GM19099 (cell line): ENCODE data around the gene PPP1R18.

Experiments
- POLR2A ChIP-seq: IDR thresholded peaks from 3 replicates; pipeline ENCODE4 v1.6.1; 2011; ENCODE audit warnings: low read depth; ENCODE audit not compliant: insufficient read length; ENCODE audit errors: extremely low read depth

PPP1R18 gene

DNA sequence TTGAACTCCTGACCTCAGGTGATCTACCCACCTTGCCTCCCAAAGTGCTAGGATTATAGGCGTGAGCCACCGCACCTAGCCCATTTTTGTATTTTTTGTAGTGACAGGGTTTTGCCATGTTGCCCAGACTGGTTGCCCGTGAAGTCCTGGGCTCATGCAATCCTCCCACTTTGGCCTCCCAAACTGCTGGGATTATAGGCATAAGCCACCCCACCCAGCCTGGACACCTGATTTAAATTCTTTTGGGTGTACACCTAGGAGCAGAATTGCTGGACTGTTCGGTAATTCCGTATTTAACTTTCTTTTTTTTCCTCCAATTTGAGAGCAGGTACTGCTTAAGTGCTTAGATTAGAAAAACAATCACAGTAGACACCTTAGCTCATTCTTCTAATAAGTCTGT, 10.0 kb upstream of the PPP1R18 start:
- no peak for TF ChIP-seq POLR2A

DNA sequence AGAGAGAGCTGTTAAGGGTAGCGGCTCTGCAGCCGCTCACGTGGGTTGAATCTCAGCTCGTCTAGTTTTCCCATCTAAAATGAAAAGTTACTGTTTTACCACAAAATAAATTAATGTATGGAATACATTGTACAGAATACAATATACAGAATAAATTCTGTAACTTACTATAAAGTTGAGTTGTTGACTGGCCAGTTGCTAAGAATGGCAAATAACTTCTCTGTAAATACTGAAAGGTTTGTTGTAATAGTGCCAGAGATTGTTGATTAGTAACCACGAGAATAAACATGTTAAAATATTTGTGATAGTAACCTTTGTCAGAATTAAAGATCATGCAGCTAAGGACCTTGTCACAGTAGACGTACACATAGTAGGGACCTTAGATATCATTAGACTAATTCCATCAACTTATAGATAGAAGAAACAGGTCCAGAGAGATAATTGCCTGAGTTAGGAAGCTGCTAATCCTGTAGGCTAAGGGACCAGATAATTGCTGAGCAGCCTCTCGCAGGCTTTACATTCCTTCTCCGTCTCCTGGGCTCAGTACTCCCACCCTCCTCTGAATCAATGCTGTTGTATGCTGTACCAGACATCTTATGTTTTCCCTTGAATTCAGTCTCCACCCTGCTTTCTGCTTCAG, 4.9 kb upstream of the PPP1R18 start:
- no peak for TF ChIP-seq POLR2A

DNA sequence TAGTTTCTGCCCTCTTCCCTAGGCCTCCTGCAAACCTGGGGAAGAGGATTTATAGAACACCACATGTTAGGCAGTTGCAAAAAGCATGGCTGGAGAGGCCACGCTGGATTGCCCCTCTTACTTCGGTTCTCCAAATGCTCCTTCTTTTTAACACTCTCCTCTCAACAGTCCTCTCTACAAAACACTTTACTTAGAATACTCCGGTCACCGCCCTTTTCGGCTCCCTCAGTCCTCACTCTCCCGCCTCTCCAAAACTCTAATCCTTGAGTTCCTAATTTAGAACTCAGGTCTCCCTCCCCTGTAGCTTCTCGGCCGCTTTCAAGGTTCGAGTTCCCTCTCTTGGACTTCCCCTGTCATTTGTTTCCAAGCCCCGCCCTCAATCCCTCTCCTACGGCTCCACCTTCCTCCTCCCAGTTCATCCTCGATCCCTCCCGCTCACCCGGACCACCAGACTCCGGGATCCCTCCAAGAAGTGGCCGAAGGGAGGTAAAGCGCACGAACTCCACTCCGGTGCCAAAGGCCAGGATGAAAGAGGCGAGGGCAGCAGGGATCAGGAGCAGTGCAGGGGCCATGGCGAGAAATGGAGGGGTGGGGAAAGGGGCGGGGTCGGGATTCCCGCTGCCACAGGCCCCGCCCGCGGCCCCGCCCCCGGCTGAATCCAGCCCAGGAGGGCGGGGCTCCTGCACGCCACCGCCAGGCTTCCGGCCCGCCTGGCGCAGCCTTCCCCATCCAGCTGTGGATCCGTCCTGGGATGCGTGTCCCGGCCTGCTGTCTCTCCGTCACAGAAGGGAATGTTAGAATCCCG, 4.2 kb upstream of the PPP1R18 start, which contains the start of gene NRM:
Gene NRM, minus strand, starts transcription at position 582 of the 805 bp plus-strand sequence. Its CDS starts 10 bp downstream, at position 572.
- TF ChIP-seq POLR2A, result peak; percentile 63

DNA sequence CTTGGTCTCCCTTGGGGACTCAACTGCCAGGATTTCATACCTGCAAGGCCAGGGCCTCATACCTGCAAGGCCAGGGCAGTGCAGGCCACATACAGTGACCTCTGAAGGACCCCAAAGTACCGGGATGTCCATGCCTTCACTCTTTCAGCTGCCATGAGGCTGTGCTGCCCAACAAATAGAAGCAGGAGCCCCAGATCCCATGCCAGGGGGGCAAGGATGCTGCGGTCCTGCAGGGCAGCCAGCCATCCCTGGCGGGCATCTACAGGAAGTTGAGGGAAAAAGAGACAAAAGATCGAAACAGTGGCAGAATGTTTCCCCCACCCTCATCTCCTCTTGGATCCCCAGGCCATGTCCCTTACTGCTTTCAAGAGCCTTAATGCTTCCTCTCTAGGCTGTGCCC, 3.5 kb upstream of the PPP1R18 start:
- no peak for TF ChIP-seq POLR2A

DNA sequence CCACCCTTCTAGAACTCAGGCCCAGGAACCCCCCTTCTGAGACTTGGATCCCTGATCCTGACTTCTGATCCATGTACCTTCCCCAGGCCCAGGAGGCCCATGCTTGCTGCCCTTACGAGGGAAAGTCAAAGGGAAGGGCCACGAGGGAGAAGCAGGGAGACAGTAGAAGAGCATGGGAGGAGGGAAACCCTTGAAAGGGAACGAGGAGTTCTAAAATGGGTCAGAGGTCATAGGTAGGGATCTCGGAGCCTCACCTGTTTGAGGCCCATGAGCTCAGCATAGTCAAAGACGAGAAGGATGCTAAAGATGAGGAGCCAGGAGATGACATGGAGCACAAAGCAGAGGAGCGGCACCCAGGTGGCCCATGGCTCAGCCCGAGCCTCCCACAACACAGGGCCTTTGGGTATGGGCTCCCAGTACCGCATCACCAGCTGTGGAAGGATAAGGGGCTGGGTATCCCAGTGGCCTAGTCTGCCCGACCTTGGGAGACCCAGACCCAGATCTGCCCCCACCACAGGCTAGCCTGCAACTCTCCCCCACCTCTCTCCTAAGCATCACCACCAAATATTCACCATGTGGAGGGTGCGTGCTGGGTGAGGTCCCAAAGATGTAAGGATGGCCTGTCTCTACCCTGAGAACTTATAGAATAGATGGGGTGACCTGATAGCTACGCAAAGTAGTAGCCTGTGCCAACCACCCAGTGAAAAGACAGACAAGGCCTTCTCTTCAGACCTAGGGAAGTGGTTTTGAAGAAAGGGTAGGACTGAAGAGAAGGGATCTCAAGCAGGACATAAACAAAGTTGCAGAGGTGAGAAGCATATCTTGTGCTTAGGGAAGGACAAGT, 2.8 kb upstream of the PPP1R18 start:
- peak; percentile 31 for TF ChIP-seq POLR2A

DNA sequence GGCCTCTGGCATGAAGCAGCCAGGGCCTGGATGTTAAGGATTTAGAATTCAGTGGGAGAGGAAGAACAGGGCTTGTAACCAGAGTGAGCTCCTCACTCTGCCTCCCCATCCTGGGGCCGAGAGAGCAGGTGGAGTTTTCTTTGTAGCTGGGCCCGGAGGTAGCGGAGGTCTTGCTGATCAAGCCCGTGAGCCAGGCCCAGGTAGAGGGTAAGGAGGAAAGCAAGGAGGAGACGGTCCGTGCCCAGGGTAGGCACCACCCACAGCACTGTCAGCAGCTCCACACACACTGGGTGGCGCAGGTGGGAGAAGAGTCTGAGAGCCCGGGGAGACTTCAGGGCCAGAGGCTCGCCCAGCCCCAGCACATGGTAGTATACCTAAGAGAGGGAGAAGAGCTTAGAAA, 2.1 kb upstream of the PPP1R18 start:
- TF ChIP-seq POLR2A, result peak; percentile 23

DNA sequence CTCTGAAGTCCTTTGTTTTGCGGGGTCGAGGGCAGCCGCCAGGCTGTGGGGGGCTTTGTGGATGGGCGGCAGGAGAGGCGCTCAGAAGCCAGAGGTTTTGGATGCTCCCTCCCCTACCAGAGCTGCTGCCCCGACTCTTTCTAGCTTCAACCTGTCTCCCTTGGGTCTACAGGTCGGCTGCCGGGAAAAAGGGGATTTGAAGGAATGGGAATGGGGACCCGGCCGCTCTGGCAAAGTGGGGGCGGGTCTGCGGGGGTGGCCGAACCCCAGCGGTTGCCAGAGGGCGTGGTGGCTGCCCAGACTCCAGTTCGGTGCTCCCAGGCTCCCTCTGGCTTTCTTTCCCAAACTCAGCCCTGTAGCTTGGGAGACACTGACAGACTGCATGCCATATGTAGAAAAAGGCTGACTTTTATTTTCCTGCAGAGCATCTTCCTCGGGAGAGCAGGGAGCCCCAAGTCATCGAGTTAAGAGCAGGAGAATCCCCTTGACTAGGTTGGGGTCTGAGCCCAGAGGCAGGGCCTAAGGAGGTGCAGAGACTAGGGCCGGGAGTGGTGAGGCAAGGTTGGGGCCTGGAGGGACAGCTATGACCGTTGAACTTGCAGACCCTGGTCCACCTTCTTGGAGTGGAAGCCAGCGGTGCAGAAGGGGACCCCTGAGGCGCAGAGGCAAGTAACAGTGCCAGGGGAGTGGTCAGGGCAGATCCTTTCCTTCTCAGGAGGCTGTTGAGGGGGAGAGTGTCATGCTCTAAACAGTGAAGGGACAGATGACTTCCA, 1.4 kb upstream of the PPP1R18 start:
- TF ChIP-seq POLR2A, result peak; percentile 51

DNA sequence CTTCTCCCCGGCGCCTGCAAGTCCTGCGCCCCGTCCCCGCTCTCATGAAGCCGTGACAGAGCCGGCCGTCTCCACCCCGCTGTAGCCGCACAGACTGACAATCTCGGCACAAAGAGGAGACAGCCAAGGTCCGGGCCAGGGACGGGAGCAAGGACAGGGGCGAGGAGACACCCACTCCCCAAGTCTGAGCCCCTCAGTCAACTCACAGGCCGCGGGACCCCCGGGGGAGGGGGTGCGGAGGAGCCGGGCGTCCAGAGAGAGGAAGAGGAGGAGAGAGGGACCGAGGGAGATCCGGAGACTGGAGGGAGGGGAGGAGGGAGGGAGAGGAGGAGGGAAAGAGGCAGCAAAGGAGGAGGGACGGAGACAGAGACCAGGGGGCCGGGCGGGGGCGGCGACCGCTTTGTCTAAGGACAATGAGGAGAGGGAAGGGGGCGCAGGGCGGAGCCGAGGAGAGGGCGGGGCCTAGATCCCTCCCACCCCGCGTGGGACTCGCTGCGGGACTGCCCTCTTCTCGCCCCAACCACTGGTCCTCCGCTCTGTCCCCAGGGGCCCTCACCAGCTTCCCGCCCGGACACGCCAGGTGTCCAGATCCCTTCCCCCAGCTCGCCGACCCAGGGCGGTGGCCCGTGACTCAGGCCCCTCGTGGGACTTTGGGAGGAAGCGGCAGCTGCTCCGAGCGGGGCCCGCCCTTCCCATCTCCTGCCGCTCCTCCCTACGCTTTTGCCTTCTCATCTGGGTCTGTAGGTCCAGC, 638 bp upstream of the PPP1R18 start:
- peak; percentile 66 for TF ChIP-seq POLR2A

DNA sequence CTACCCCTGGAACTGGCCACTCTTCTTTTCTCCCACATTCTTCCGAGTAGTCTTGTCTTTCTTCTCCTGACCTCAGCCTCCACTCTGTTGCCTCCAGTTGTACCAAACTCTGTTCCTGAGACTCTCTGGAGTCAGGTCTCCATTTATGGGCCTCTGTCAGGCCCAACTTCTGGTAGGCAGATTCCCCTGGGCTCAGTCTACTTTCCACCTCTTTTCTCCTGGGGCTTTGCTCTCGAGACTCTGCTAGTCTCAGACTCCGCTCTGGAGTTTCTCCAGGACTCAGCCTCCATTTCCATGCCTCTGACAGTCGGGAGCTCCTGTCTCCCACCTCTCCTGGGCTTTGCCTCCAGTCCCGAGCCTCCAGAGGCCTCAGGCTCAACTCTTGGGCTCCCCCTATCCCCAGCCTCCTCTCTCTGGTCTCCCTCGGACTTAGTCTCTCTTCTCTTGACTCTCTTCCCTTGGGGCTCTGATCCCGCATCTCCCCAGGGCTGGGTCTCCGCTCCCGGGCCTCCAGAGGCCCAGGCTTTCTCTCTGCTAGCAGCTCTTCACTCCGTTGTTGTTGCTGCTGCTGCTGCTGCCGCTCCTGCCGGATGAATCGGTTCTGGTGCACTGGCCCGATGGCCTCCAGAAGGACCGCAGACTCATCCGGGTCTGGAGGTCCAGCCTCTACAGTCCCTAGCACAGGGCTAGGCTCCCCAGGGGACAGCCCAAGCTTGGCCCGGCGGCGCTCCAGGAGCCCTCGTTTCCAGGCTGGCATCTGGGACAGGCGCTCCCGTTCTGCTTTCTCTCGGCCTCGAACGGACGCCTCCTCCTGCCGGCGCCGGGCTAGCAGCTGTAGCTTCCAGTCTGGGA, 1.1 kb downstream of the PPP1R18 start:
- TF ChIP-seq POLR2A, result no peak

DNA sequence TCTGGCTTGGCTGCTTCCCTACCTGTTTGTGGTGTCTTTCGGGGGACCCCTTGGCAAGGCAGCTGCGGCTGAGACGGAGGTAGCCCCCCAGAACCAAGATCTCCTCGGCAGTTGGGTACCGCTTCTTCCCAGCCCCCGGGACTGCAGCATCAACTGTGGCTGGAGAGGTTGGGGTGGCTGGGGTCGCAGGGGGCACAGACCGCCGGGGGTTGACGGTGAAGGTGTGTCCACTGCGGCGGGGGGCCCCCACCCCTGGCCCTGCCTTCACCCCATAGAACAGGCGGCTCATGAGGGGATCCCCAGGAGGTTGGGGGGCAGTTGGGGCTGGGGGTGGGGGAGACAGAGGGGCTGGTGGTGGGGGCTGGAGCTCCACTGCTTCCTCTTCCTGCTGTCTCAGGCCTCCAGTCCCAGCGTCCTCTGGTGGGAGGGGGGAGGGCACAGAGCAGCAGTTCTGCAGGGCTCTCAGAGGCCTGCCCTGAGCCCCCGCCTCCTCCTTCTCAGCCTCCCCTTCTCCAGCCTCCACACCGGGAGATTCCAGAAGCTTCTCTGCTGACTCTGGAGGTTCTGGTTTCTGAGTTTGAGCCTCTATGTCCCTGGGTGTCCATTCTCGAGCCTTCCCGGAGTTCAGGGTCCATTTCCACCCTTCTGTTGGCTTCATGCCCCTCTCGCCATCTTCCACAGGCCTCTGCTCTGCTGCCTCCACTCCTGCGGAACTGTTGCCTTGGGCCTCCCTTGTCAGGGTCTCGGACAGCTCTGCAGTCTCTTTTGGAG, 1.9 kb downstream of the PPP1R18 start:
- peak; percentile 31 for TF ChIP-seq POLR2A

DNA sequence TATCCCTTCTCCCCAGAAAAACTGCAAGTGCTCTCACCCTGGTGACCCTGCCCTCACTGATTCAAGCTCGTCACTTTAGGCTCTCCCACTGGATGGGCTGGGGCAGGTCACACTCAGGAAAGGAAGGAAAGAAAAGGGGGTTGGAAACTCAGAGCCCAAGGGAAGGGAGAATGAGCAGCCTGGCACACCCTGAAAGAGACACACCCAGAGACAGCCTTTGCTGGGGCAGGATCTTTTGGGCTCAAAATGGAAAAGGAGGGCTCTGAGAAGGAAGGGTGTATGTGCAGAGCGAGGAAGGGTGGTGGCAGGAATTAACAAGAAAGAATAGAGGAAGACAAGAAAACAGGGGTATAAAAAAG, 2.5 kb downstream of the PPP1R18 start:
- no peak for TF ChIP-seq POLR2A

DNA sequence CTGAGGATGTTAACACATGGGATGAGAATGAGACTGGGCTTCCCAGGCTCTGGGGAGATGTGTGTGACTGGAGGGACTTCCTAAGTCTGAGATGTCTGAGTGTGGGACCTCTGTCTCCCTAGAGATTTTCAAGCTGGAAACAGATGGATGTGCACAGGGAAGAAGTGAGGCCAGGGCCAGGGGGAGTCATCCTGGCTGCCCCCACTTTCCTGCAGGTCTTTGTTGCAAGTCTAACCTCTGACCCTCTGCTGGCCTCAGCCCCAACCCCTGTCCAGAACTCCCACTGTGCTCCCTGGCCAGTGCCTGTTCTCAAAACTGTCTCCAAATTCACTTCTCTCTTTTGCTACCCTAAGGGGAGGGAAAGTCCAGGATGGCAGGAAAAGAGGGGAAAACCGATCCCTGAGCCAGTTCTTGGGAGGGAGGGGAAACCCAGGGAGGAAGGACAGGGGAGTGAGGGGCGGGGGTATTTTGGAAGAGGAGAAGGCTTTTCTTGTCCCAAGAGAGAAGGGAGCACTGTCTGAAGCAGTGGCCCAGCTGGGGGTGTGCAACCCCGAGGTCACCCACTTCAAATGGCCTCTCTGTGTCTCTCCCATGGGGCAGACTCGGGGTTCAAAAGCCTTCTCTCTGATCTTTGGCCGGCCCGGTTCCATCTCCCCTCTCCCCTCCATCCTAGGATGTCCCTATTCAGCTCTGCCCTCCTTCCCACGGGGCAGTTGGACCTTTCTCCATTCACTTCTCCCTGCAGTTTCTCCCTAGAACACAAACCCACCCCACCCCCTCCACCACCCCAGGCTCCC, 3.1 kb downstream of the PPP1R18 start:
- no peak for TF ChIP-seq POLR2A
